ENCODE measurements around the gene FBN1. TPM values are rescaled to one million over a fixed set of nuclear protein-coding genes. Genes with fewer than 3 reads are reported as not detected.

FBN1 gene
- total RNA-seq, 2 donors from 2014 or later = 5.5 to 5.9 TPM

DNA sequence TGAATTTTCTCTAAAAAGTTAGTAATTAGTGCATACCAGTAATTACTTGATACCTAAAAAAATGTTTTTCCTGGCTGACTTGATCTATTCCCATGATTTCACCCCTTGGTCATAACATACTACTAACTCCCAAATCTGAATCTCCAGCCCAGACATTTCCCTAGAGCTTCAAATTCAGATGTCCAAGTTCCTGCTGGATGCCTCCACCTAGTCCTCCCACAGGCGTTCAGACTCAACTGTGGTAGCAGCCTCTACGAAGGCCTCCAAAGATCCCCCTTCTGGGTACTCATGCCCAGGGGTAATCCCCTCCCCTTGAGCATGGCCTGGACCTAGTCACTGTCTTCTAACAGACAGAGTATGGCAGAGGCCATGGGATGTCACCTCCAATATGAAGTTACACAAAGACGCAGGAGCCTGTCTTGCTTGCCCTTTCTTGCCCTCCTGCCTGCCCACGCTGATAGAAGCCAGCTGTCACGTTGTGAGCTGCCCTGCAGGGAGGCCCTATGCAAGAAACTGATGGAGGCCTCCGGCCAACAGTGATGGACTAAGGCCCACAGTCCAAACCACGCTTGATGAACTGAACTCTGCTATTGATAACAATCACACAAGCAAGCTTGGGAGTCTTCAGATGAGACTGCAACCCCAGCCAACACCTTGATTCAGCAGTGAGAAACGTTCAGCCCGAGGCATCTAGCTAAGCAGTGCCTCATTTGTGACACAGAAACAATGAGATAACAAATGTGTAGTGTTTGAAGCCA is 8.6 kb upstream of the FBN1 start:
- H3K4me1 Mint-ChIP-seq = no peaks in the 10 kb centered on the region
- Histone ChIP-seq H3K4me3 (ENCODE audit: low read length) (no peak overlapping the region), H3K4me1 (ENCODE audit: control insufficient read depth, insufficient read depth, low read length) (no peaks in the 10 kb centered on the region), H3K36me3 (ENCODE audit: control insufficient read depth, insufficient read depth, low read length) (no peaks in the 10 kb centered on the region), H3K9me3 (ENCODE audit: control insufficient read depth, low read length) (no peaks in the 10 kb centered on the region), H3K27me3 (ENCODE audit: control insufficient read depth, insufficient read depth, low read length, poor library complexity, severe bottlenecking) (no peaks in the 10 kb centered on the region), H3K9ac (ENCODE audit: extremely low read depth, low read length, poor library complexity, severe bottlenecking) (no peak overlapping the region), H3K27ac (ENCODE audit: low read depth, low read length) (no peak overlapping the region)
- H3K9me3 Mint-ChIP-seq = no peaks in the 10 kb centered on the region
- WGBS, 2 experiments (ENCODE audit: insufficient coverage in 1 of 2, insufficient read length in 1 of 2) = 81 to 88% methylated on average over 8 to 9 of the region's 9 CpGs
- H3K27ac Mint-ChIP-seq = no peak overlapping the region
- no peak for TF ChIP-seq CTCF (conservative IDR thresholded peaks at IDR 0.05)
- no peaks in the 10 kb centered on the region for H3K36me3 Mint-ChIP-seq (ENCODE audit: low read depth)
- H3K4me3 Mint-ChIP-seq = no peak overlapping the region
- H3K27me3 Mint-ChIP-seq (ENCODE audit: insufficient read depth) = peaks cover 4% of the 10 kb centered on the region
- DNase-seq = no peak

GRCh38 chr15:48653216-48653615 is 7.7 kb upstream of the FBN1 start:
- Histone ChIP-seq H3K9ac (ENCODE audit: extremely low read depth, low read length, poor library complexity, severe bottlenecking) (no peak overlapping the region), H3K9me3 (ENCODE audit: control insufficient read depth, low read length) (no peaks in the 10 kb centered on the region), H3K4me1 (ENCODE audit: control insufficient read depth, insufficient read depth, low read length) (no peaks in the 10 kb centered on the region), H3K27me3 (ENCODE audit: control insufficient read depth, insufficient read depth, low read length, poor library complexity, severe bottlenecking) (no peaks in the 10 kb centered on the region), H3K27ac (ENCODE audit: low read depth, low read length) (no peak overlapping the region), H3K36me3 (ENCODE audit: control insufficient read depth, insufficient read depth, low read length) (no peaks in the 10 kb centered on the region), H3K4me3 (ENCODE audit: low read length) (no peak overlapping the region)
- H3K4me3 Mint-ChIP-seq = no peak overlapping the region
- no peaks in the 10 kb centered on the region for H3K4me1 Mint-ChIP-seq
- no peak overlapping the region for H3K27ac Mint-ChIP-seq
- peaks cover 4% of the 10 kb centered on the region for H3K27me3 Mint-ChIP-seq (ENCODE audit: insufficient read depth)
- H3K36me3 Mint-ChIP-seq (ENCODE audit: low read depth) = no peaks in the 10 kb centered on the region
- TF ChIP-seq CTCF (conservative IDR thresholded peaks at IDR 0.05) = no peak
- DNase-seq = no peak
- 92 to 95% methylated on average over 2 to 3 of the region's 4 CpGs for WGBS, 2 experiments (ENCODE audit: insufficient coverage in 1 of 2, insufficient read length in 1 of 2)
- H3K9me3 Mint-ChIP-seq = no peaks in the 10 kb centered on the region

GRCh38 chr15:48652510-48653076 is 7.1 kb upstream of the FBN1 start:
- Mint-ChIP-seq H3K36me3 (ENCODE audit: low read depth) (no peaks in the 10 kb centered on the region), H3K9me3 (no peaks in the 10 kb centered on the region), H3K27ac (no peak overlapping the region), H3K27me3 (ENCODE audit: insufficient read depth) (peaks cover 9% of the 10 kb centered on the region), H3K4me1 (no peaks in the 10 kb centered on the region), H3K4me3 (no peak overlapping the region)
- Histone ChIP-seq H3K27me3 (ENCODE audit: control insufficient read depth, insufficient read depth, low read length, poor library complexity, severe bottlenecking) (peaks cover under 1% of the 10 kb centered on the region), H3K4me1 (ENCODE audit: control insufficient read depth, insufficient read depth, low read length) (no peaks in the 10 kb centered on the region), H3K9ac (ENCODE audit: extremely low read depth, low read length, poor library complexity, severe bottlenecking) (no peak overlapping the region), H3K36me3 (ENCODE audit: control insufficient read depth, insufficient read depth, low read length) (no peaks in the 10 kb centered on the region), H3K4me3 (ENCODE audit: low read length) (no peak overlapping the region), H3K27ac (ENCODE audit: low read depth, low read length) (no peak overlapping the region), H3K9me3 (ENCODE audit: control insufficient read depth, low read length) (no peaks in the 10 kb centered on the region)
- TF ChIP-seq CTCF (conservative IDR thresholded peaks at IDR 0.05) = no peak
- 94 to 100% methylated on average over 6 of the region's 6 CpGs for WGBS, 2 experiments (ENCODE audit: insufficient coverage in 1 of 2, insufficient read length in 1 of 2)
- no peak for DNase-seq
